ENCODE data around the gene BCKDK.
A peak's percentile ranks its signal among the peaks of the same experiment; 100 is the strongest.
"Not testable (repeated sequence)": the region's sequence is repeated elsewhere in the genome, so short reads cannot be mapped to it uniquely, and the experiment has no call there.

The BCKDK gene

GRCh38 chr16:31129568-31130335 is 21.6 kb downstream of the BCKDK start:
- DNase-seq = no peak

GRCh38 chr16:31130336-31130891 is 22.2 kb downstream of the BCKDK start:
- no peak for DNase-seq

GRCh38 chr16:31130899-31131298 is 22.7 kb downstream of the BCKDK start:
- no peak for DNase-seq

- DNase-seq = no peak
These were observed 23.2 kb downstream of the BCKDK start for GRCh38 chr16:31131416-31131815.

- DNase-seq = no peak
These were observed 23.7 kb downstream of the BCKDK start for GRCh38 chr16:31131841-31132271.

GRCh38 chr16:31132303-31132979 is 24.3 kb downstream of the BCKDK start:
- no peak for DNase-seq

GRCh38 chr16:31133046-31133501 is 24.9 kb downstream of the BCKDK start:
- no peak for DNase-seq

GRCh38 chr16:31134091-31134571 is 25.9 kb downstream of the BCKDK start:
- DNase-seq = no peak

GRCh38 chr16:31134625-31135534 is 26.7 kb downstream of the BCKDK start:
- DNase-seq = no peak

GRCh38 chr16:31135535-31136286 is 27.5 kb downstream of the BCKDK start, which contains the start of gene PRSS8:
Gene PRSS8, minus strand, starts transcription at chr16:31135727. Its CDS starts 229 bp downstream, at chr16:31135498.
- DNase-seq = no peak

- DNase-seq = no peak
These were observed 28.1 kb downstream of the BCKDK start for GRCh38 chr16:31136287-31136662.

GRCh38 chr16:31136822-31137499 is 28.8 kb downstream of the BCKDK start:
- DNase-seq = not testable (repeated sequence)

GRCh38 chr16:31138621-31139578 is 30.7 kb downstream of the BCKDK start:
- DNase-seq = no peak

GRCh38 chr16:31141071-31141469 is 32.9 kb downstream of the BCKDK start:
- not testable (repeated sequence) for DNase-seq

- DNase-seq = no peak
These were observed 33.4 kb downstream of the BCKDK start for GRCh38 chr16:31141489-31142108.

- peak; percentile 98 for DNase-seq
These were observed 34.2 kb downstream of the BCKDK start for GRCh38 chr16:31142109-31143010.

GRCh38 chr16:31143011-31143693 is 35.0 kb downstream of the BCKDK start:
- DNase-seq = no peak

GRCh38 chr16:31143694-31144148 is 35.5 kb downstream of the BCKDK start:
- DNase-seq = no peak

Data from stimulated activated CD4-positive, alpha-beta T cell treated with anti-CD3 and anti-CD28 coated beads, Interleukin-12 subunit alpha, Interleukin-12 subunit beta, amount 100 ng/mL, for 4 hours (primary cell).